Ovary (tissue), 3 donors: Measurements from ENCODE around the gene GAK.

Source experiments
- CTCF ChIP-seq, 3 donors: fragments of 450-650 bp in 2 of 3; fragments of 200-600 bp in 1 of 3; IDR thresholded peaks; one replicate each; pipeline versions ENCODE4 v1.5.1 to v1.8.0; 2016 to 2022; ENCODE audit warnings: antibody characterized with exemption in 3 of 3, mild to moderate bottlenecking in 1 of 3
- EP300 ChIP-seq: sonication (generic); formaldehyde crosslinking; IDR thresholded peaks from one replicate; pipeline ENCODE4 v1.6.1; 2017; ENCODE audit warnings: antibody characterized with exemption
- POLR2A ChIP-seq: fragments of 450-650 bp; IDR thresholded peaks from one replicate; pipeline ENCODE4 v1.6.1; 2017; ENCODE audit warnings: antibody characterized with exemption, mild to moderate bottlenecking, moderate library complexity
- donor health status: DM: no; HTN: no; CAD: no.

- no peak for TF ChIP-seq CTCF (IDR thresholded peaks at IDR 0.05)
- no peak for TF ChIP-seq POLR2A
- no peak for TF ChIP-seq EP300
Observed at GRCh38 chr4:864456-865120, 67.5 kb downstream of the GAK start.
